Effector CD8-positive, alpha-beta T cell (primary cell): ENCODE results near the gene CYP27B1.

ENCODE experiments used
- DNase-seq: peaks from one replicate; lab custom pipeline; 2025; lab: John Stamatoyannopoulos, UW

CYP27B1 gene

DNA sequence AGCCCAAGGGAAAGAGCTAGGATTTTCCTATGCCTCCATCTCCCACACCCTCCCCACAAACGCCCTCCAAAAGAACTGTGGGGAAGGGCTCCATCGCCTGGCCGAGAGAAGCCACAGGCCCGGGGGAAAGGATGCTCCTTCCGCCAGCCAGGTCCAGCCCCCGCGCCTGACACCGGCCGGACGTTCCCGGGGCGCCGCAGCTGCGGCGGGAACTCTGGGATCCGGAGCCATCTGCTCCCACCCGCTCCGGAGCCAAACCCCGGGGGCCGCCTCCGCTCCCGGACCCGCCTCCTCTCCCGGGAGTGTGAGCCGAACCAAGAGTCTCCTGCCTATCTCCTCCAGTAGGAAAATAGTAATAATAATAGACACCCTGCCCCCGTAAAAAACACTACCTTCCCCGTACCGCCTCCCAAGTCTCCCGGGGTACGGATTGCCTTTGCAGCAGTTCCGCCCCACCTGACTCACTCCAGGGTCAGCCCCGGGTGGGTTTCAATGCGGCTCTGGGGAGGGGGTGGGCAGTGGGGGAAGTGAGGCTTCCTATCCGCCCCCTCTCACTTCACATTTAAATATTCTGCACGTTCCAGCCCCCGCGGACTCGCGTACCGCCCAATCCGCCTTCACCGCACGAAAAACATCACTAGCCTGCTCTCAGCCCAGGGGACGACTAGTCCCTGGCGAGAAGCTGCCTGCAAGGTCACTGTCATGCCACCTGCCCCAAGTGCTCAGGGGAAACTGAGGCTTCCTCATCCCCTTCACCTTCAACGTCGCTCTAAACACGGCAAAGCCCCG, 30.7 kb downstream of the CYP27B1 start:
- no peak for DNase-seq

- no peak for DNase-seq
Observed at GRCh38 chr12:57735198-57735855, 31.6 kb downstream of the CYP27B1 start.

DNA sequence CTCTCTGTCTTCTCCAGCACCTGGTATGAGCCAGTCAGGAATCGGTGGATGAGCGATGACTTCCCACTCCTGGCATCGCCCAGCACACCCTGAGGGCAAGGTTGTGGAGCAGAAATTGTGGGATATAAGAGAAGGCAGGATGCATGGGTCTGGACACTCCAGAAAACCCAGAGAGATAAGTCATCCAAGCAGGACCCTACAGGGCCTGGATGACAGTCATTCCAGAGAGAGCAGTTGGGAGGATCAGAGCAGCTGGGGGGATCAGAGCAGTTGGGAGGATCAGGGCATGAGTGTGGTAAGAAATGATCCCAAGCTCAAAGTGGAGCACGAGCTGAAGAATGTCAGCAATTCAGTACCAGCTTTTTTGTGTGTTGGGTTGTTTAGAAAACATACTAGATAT, 32.3 kb downstream of the CYP27B1 start:
- DNase-seq: no peak

- no peak for DNase-seq
Observed at GRCh38 chr12:57733928-57734327, 33.0 kb downstream of the CYP27B1 start.

- DNase-seq: no peak
Observed at GRCh38 chr12:57732726-57733593, 33.9 kb downstream of the CYP27B1 start.

DNA sequence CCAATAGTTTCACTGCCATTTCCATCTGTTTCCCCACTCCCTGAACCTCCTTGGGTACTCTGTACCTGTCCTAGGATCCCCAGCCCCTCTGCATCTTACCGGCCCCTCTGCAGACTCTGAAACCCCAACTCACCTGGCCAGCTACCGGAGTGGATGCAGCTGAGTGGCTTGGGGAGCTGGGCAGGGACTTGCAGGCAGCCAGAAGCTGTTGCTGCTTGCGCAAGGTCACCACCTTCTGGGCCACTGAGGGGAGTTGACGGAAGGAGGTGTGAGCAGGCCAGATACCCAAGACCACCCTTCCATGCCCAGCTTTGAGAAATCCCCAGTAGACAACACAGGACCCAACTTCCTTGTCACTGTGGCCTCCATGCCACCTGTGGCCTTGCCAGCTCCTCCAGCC, 34.6 kb downstream of the CYP27B1 start:
- no peak for DNase-seq

DNA sequence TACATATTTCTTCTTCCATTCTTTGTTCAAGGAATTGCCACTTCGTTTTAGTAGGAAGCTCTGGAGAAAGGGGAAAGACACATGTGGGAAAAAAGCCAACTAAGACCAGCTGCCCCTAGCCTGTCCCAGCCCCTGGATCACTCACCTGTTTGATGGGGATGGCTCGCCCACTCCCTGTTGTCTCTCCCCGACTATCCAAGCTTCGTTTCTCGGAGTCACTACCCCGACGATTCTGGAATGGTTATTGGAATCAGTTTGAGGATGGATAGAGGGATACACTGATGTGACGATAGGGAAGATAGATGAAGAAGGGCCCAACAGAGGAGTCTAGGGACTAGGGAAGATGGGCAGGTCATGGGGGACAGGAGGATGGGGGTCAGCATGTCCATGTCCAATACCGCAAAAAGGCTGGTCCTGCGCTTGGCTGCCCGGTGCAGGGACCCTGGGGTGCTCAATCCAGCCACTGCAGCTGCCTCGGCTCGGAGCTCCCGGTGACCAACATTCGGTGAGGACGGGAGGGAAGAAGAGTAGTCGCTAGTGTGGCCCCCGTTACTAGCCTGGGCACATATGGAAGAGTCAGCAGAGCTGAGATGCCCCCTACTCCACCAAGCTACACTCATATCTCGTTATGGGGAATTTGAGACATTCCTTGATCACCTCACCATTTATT, 35.3 kb downstream of the CYP27B1 start:
- no peak for DNase-seq

- no peak for DNase-seq
Observed at GRCh38 chr12:57730336-57731067, 36.4 kb downstream of the CYP27B1 start.

DNA sequence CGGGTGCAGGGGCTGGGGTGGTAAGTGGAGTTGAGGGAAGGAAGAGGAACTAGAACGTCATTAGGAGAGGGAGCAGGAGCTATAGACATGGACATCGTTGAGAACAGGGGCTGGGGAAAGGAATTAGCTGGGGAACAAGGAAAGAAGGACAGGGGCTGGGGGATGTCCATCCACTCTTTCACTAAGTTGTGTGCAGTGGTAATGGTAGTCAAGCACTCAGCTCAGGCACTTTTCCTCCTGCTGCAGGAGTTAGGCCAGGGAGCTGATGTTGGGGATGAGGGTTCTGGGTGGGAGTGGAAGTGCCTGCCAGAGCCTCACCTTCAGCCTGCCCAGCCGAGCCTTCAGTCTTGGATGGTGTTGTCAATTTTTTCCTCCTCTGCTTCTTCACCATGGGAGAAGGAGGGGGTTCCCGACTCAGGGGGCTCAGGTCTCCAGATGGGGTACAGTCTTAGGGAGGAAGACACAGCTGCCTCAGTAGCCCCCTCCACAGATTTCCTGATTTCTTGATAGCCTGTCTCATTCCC, 37.5 kb downstream of the CYP27B1 start:
- DNase-seq: no peak

DNA sequence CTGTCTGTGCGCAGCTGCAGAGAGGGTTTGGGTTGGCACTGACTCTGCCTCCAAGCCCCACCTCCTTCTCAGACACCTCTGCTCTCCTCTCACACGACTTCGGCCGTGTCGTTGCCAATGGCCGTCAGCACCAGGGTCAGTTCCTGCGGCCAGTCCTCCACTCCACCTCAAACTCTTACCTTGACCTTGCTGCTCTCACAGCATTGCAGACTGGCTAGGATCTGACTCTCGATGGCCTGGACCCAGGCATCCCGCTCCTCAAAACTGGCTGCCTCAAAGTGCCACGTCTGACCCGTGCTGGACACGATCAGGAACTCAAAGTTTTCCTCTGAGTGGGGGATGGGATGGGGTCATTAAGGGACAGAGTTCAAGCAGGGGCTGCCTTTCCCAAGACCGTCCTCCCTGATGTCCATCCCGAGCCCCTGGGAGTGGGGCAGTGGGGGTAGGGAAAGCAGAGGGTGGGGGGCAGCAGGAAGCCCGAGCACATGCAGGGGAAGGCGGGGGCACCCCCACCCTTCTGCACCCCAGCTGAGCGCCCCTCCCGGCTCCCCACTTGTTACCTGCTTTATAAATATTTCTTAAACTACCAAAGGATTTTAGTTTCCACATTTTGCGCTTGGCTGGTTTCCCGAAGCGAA, 39.0 kb downstream of the CYP27B1 start:
- no peak for DNase-seq

DNA sequence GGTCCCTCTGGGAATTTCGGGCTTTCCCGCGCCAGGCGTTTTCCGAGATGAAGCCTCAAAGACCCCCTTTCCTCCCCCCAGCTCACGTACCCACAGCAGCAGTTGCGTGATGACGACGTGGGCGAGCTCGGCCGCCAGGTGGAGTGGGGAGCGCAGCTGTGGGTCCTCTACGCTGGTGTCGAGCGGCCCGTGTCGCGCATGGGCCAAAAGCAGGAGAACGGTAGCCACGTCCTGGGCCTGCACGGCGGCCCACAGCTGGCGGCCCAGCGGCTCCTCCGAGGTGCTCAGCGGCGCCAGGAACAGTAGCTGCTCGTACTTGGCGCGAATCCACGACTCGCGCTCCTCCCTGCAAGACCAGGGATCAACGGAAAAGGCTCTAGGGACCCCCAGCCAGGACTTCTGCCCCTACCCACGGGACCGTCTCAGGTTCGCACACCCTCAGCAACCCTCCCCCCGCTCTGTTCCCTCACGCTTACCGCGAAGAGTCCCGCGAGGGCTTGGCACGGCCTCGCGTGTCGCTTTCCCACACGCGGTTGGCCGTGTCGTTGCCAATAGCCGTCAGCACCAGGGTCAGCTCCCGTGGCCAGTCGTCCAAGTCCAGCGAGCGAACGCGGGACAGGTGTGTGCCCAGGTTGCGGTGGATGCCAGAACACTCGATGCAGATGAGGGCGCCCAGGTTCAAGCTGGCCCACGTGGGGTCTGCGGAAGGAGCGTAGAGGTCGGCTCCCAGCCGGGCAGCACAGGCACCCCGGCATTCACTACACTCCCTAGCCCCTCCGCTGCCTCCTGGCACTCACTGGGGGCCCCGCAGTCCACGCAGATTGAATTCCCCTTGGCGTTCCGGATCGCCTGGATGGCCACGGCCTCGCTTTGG, 39.8 kb downstream of the CYP27B1 start:
- DNase-seq: no peak

- DNase-seq: peak; percentile 13
Observed at GRCh38 chr12:57726151-57726883, 40.6 kb downstream of the CYP27B1 start.

GRCh38 chr12:57725851-57726150, 41.1 kb downstream of the CYP27B1 start:
- DNase-seq: no peak

GRCh38 chr12:57724936-57725740, 41.7 kb downstream of the CYP27B1 start:
- no peak for DNase-seq

GRCh38 chr12:57724003-57724935, 42.6 kb downstream of the CYP27B1 start:
- no peak for DNase-seq

GRCh38 chr12:57723630-57723962, 43.3 kb downstream of the CYP27B1 start:
- no peak for DNase-seq
